ENCODE measurements around the gene FIS1. TPM values are rescaled to one million over a fixed set of nuclear protein-coding genes. Genes with fewer than 3 reads are reported as not detected.
"Not testable (repeated sequence)": the region's sequence is repeated elsewhere in the genome, so short reads cannot be mapped to it uniquely, and the experiment has no call there.

Gene FIS1
- total and polyA plus RNA-seq, 2 donors (not counting 1 experiment from before 2014, with no cell fraction given), result 95.5 to 245 TPM

GRCh38 chr7:101294039-101294831 is 49.4 kb upstream of the FIS1 start:
- H4K20me1 ChIP-seq (ENCODE audit: control insufficient read depth, insufficient read depth, low read length, poor library complexity, severe bottlenecking), result no peaks in the 10 kb centered on the region
- H3K9me3 Mint-ChIP-seq (ENCODE audit: insufficient read depth), result no peaks in the 10 kb centered on the region
- ChIA-PET CTCF (interaction anchor here (0.6 to 0.9 kb wide), 2 partner anchors 12 to 399 kb away, joined by 3 to 4 read pairs; no protein-coding TSS in a partner anchor), POLR2A (no interaction called here)
- no peak overlapping the region for H3K4me2 ChIP-seq (replicated peaks; ENCODE audit: low read depth, low read length, poor library complexity, severe bottlenecking)
- H3K79me2 ChIP-seq (ENCODE audit: control insufficient read depth, insufficient read depth, low read length), result no peaks in the 10 kb centered on the region
- no peak overlapping the region for H3K4me3 Mint-ChIP-seq
- no peak overlapping the region for H3K9ac ChIP-seq (ENCODE audit: low read length)
- no peak overlapping the region for H3K27ac Mint-ChIP-seq
- ATAC-seq (ENCODE audit: low read depth), result no peak
- no peak for DNase-seq
- H3K27ac ChIP-seq (ENCODE audit: low read length in 2 of 2), result no peak overlapping the region
- H3K27me3 Mint-ChIP-seq, result peaks cover 42% of the 10 kb centered on the region
- peaks cover 0 to 30% (median 15%) of the 10 kb centered on the region in 4 experiments for H3K27me3 ChIP-seq (replicated peaks in 1 of 4; ENCODE audit: control extremely low read depth in 1 of 4, control insufficient read depth in 3 of 4, insufficient read depth in 4 of 4, low read length in 3 of 4)
- no peak overlapping the region for H3K4me3 ChIP-seq (ENCODE audit: control extremely low read depth in 1 of 5, extremely low read depth in 1 of 5, insufficient read depth in 1 of 5, low read depth in 2 of 5, low read length in 4 of 5)
- no peak overlapping the region for H2AFZ ChIP-seq (ENCODE audit: insufficient read depth, low read depth, low read length, poor library complexity, severe bottlenecking)
- 74% methylated on average over 5 of the region's 12 CpGs for WGBS (ENCODE audit: insufficient coverage)
- peaks cover under 1 to 9% of the 10 kb centered on the region in 2 donors for H3K4me1 ChIP-seq (ENCODE audit: control insufficient read depth in 2 of 2, insufficient read depth in 2 of 2, low read length in 2 of 2)
- no peaks in the 10 kb centered on the region for H3K36me3 ChIP-seq (replicated peaks in 1 of 2; ENCODE audit: control extremely low read depth in 1 of 2, control insufficient read depth in 1 of 2, extremely low read depth in 1 of 2, insufficient read depth in 2 of 2, low read length in 1 of 2)
- TF ChIP-seq CTCF (IDR thresholded peaks at IDR 0.05), result no peak
- TF ChIP-seq EZH2 (IDR thresholded peaks at IDR 0.05; ENCODE audit: borderline replicate concordance, insufficient read depth, low read depth, low read length, poor library complexity, severe bottlenecking), result no peak
- intact Hi-C loops (cut with micrococcal nuclease), result no loop called here
- H3K9me3 ChIP-seq (ENCODE audit: control extremely low read depth in 1 of 3, control insufficient read depth in 2 of 3, insufficient read depth in 1 of 3, low read length in 2 of 3), result peaks cover 0 to 2% (median 0%) of the 10 kb centered on the region in 3 donors
- peaks cover 12% of the 10 kb centered on the region for H3K4me1 Mint-ChIP-seq

- H3K4me1 Mint-ChIP-seq, result peaks cover 12% of the 10 kb centered on the region
- DNase-seq; H3K4me3 Mint-ChIP-seq; H3K4me2 ChIP-seq (replicated peaks; ENCODE audit: low read depth, low read length, poor library complexity, severe bottlenecking); H4K20me1 ChIP-seq (ENCODE audit: control insufficient read depth, insufficient read depth, low read length, poor library complexity, severe bottlenecking); H3K9me3 ChIP-seq (ENCODE audit: control extremely low read depth in 1 of 3, control insufficient read depth in 2 of 3, insufficient read depth in 1 of 3, low read length in 2 of 3); H3K4me3 ChIP-seq (ENCODE audit: control extremely low read depth in 1 of 5, extremely low read depth in 1 of 5, insufficient read depth in 1 of 5, low read depth in 2 of 5, low read length in 4 of 5); H3K9ac ChIP-seq (ENCODE audit: low read length); H3K79me2 ChIP-seq (ENCODE audit: control insufficient read depth, insufficient read depth, low read length); H3K36me3 ChIP-seq (replicated peaks in 1 of 2; ENCODE audit: control extremely low read depth in 1 of 2, control insufficient read depth in 1 of 2, extremely low read depth in 1 of 2, insufficient read depth in 2 of 2, low read length in 1 of 2); POLR2A ChIA-PET; H3K27ac ChIP-seq (ENCODE audit: low read length in 2 of 2); H3K4me1 ChIP-seq (ENCODE audit: control insufficient read depth in 2 of 2, insufficient read depth in 2 of 2, low read length in 2 of 2); ATAC-seq (ENCODE audit: low read depth); H3K9me3 Mint-ChIP-seq (ENCODE audit: insufficient read depth); H3K27ac Mint-ChIP-seq; intact Hi-C loops (cut with micrococcal nuclease); H2AFZ ChIP-seq (ENCODE audit: insufficient read depth, low read depth, low read length, poor library complexity, severe bottlenecking): not testable (repeated sequence)
- CTCF ChIA-PET, result interaction anchor here (0.6 to 2.8 kb wide), 4 partner anchors 10 to 398 kb away, joined by 3 to 22 read pairs (median 4); no protein-coding TSS in a partner anchor
- WGBS (ENCODE audit: insufficient coverage), result 61% methylated on average over 11 of the region's 16 CpGs
- peaks cover 0 to 27% (median 10%) of the 10 kb centered on the region in 4 experiments for H3K27me3 ChIP-seq (replicated peaks in 1 of 4; ENCODE audit: control extremely low read depth in 1 of 4, control insufficient read depth in 3 of 4, insufficient read depth in 4 of 4, low read length in 3 of 4)
- peaks cover 39% of the 10 kb centered on the region for H3K27me3 Mint-ChIP-seq
These were observed 48.5 kb upstream of the FIS1 start for GRCh38 chr7:101293069-101294021.

- WGBS (ENCODE audit: insufficient coverage), result 90% methylated on average over 4 of the region's 5 CpGs
- H3K4me2 ChIP-seq (replicated peaks; ENCODE audit: low read depth, low read length, poor library complexity, severe bottlenecking); H3K4me3 Mint-ChIP-seq; POLR2A ChIA-PET; H3K4me1 ChIP-seq (ENCODE audit: control insufficient read depth in 2 of 2, insufficient read depth in 2 of 2, low read length in 2 of 2); ATAC-seq (ENCODE audit: low read depth); H3K4me3 ChIP-seq (ENCODE audit: control extremely low read depth in 1 of 5, extremely low read depth in 1 of 5, insufficient read depth in 1 of 5, low read depth in 2 of 5, low read length in 4 of 5); H2AFZ ChIP-seq (ENCODE audit: insufficient read depth, low read depth, low read length, poor library complexity, severe bottlenecking); H3K79me2 ChIP-seq (ENCODE audit: control insufficient read depth, insufficient read depth, low read length); H3K36me3 ChIP-seq (replicated peaks in 1 of 2; ENCODE audit: control extremely low read depth in 1 of 2, control insufficient read depth in 1 of 2, extremely low read depth in 1 of 2, insufficient read depth in 2 of 2, low read length in 1 of 2); H3K9me3 Mint-ChIP-seq (ENCODE audit: insufficient read depth); H3K9ac ChIP-seq (ENCODE audit: low read length); intact Hi-C loops (cut with micrococcal nuclease); H3K9me3 ChIP-seq (ENCODE audit: control extremely low read depth in 1 of 3, control insufficient read depth in 2 of 3, insufficient read depth in 1 of 3, low read length in 2 of 3); H3K27ac ChIP-seq (ENCODE audit: low read length in 2 of 2); H4K20me1 ChIP-seq (ENCODE audit: control insufficient read depth, insufficient read depth, low read length, poor library complexity, severe bottlenecking); H3K27ac Mint-ChIP-seq; DNase-seq: not testable (repeated sequence)
- H3K27me3 ChIP-seq (replicated peaks in 1 of 4; ENCODE audit: control extremely low read depth in 1 of 4, control insufficient read depth in 3 of 4, insufficient read depth in 4 of 4, low read length in 3 of 4), result peaks cover 0 to 23% (median 6%) of the 10 kb centered on the region in 4 experiments
- CTCF ChIA-PET, result interaction anchor here (0.7 to 2.8 kb wide), 2 partner anchors 10 to 112 kb away, joined by 3 to 22 read pairs; no protein-coding TSS in a partner anchor
- Mint-ChIP-seq H3K4me1 (peaks cover 12% of the 10 kb centered on the region), H3K27me3 (peaks cover 34% of the 10 kb centered on the region)
These were observed 47.7 kb upstream of the FIS1 start for GRCh38 chr7:101292566-101292965.
